PC-3 (cell line): ENCODE measurements around the gene ACVR1. TPM values are rescaled to one million over a fixed set of nuclear protein-coding genes. Genes with fewer than 3 reads are reported as not detected.
"Not testable (repeated sequence)": the region's sequence is repeated elsewhere in the genome, so short reads cannot be mapped to it uniquely, and the experiment has no call there.

Source experiments
- ATAC-seq: fragments of 200-7000 bp; cut with Tn5 transposase; 2 replicates; pipeline ENCODE4 v1.9.1; 2020; ENCODE audit warnings: mild to moderate bottlenecking, moderate library complexity
- BruUV-seq: library from RNA; stranded (reverse); fragments of 400-500 nt; replicated peaks from 2 replicates; lab custom pipeline; 2021; lab: Mats Ljungman, UMichigan
- CTCF ChIA-PET: fragments of 300-600 bp; sonication (Branson Sonifier 250); formaldehyde crosslinking; loops from one replicate; lab custom pipeline; 2022; ENCODE audit warnings: antibody characterized with exemption; lab: Charles Lee
- POLR2A ChIA-PET: fragments of 300-600 bp; sonication (Branson Sonifier 250); formaldehyde crosslinking; loops from one replicate; lab custom pipeline; 2022; ENCODE audit warnings: antibody characterized with exemption; ENCODE audit not compliant: unreplicated experiment; lab: Charles Lee
- DNase-seq: peaks from one replicate; pipeline ENCODE4 v3.0.0-alpha.2; 2015
- H2AFZ ChIP-seq: fragments of 300-600 bp; sonication (generic); 2 replicates; pipeline ENCODE4 v1.6.0; 2016; ENCODE audit warnings: antibody characterized with exemption, low read length
- H3F3A ChIP-seq: fragments of 300-600 bp; sonication (generic); one replicate; pipeline ENCODE4 v1.6.0; 2017; ENCODE audit warnings: antibody characterized with exemption, low read length, control low read depth, mild to moderate bottlenecking; ENCODE audit not compliant: unreplicated experiment
- H3K27ac ChIP-seq: fragments of 300-600 bp; sonication (generic); 2 replicates; pipeline ENCODE4 v1.5.1; 2016; ENCODE audit warnings: mild to moderate bottlenecking, low read length
- H3K27me3 ChIP-seq: fragments of 300-600 bp; sonication (generic); 2 replicates; pipeline ENCODE4 v1.6.1; 2016; ENCODE audit warnings: low read length, mixed read lengths
- H3K36me3 ChIP-seq: fragments of 300-600 bp; sonication (generic); 2 replicates; pipeline ENCODE4 v1.6.1; 2016; ENCODE audit warnings: low read depth, mixed run types, low read length, mixed read lengths
- H3K4me1 ChIP-seq: fragments of 300-600 bp; sonication (generic); 2 replicates; pipeline ENCODE4 v1.5.1; 2016; ENCODE audit warnings: low read length; ENCODE audit not compliant: insufficient read depth
- H3K4me2 ChIP-seq: fragments of 300-600 bp; sonication (generic); 2 replicates; pipeline ENCODE4 v1.6.0; 2016; ENCODE audit warnings: low read length
- H3K4me3 ChIP-seq: fragments of 300-600 bp; sonication (generic); 2 replicates; pipeline ENCODE4 v1.5.1; 2016; ENCODE audit warnings: mild to moderate bottlenecking, low read length, mixed read lengths
- H3K79me2 ChIP-seq: fragments of 300-600 bp; sonication (generic); 2 replicates; pipeline ENCODE4 v1.6.1; 2017; ENCODE audit warnings: low read length, mixed read lengths
- H3K9ac ChIP-seq: fragments of 300-600 bp; sonication (generic); 2 replicates; pipeline ENCODE4 v1.6.0; 2016; ENCODE audit warnings: mild to moderate bottlenecking, low read length
- H3K9me2 ChIP-seq: fragments of 300-600 bp; sonication (generic); replicated peaks from 2 replicates; pipeline ENCODE4 v1.6.1; 2016; ENCODE audit warnings: mixed run types, low read length, mixed read lengths
- H3K9me3 ChIP-seq: fragments of 300-600 bp; sonication (generic); 2 replicates; pipeline ENCODE4 v1.6.1; 2016; ENCODE audit warnings: low read length, mixed read lengths
- H4K20me1 ChIP-seq: fragments of 300-600 bp; sonication (generic); 2 replicates; pipeline ENCODE4 v1.6.1; 2016; ENCODE audit warnings: low read length, mixed read lengths
- EZH2 ChIP-seq: fragments of 300-600 bp; sonication (generic); IDR thresholded peaks from one replicate; pipeline ENCODE4 v1.6.1; 2017; ENCODE audit warnings: antibody characterized with exemption, mild to moderate bottlenecking, low read length; ENCODE audit not compliant: unreplicated experiment
- EZH2phosphoT487 ChIP-seq: fragments of 300-600 bp; sonication (generic); IDR thresholded peaks from 2 replicates; pipeline ENCODE4 v1.6.1; 2018; ENCODE audit warnings: mild to moderate bottlenecking, antibody characterized with exemption, low read length, borderline replicate concordance
- intact Hi-C: fragments of 100-400 bp; cut with micrococcal nuclease; formaldehyde crosslinking; loops from 2 replicates; pipeline ENCODE4 v1.9.0; 2023
- total RNA-seq: library from RNA; depleted of rRNA; stranded (reverse); fragments of >200 nt; gene quantifications from 2 replicates; pipeline ENCODE4 v1.2.3, GENCODE V29; 2014
- TF ChIP-seq, protein P1 (sequence below): fragments of 300-600 bp; sonication (generic); conservative IDR thresholded peaks from 2 replicates; pipeline ENCODE4 v1.5.1; 2017; ENCODE audit warnings: antibody characterized with exemption, low read depth, mild to moderate bottlenecking, low read length

Gene ACVR1
- total RNA-seq, 1 experiment from 2014 or later = 6.7 TPM

- ATAC-seq = no peak
- intact Hi-C loops = no loop called here
Observed at GRCh38 chr2:157827377-157827776, 48.8 kb downstream of the ACVR1 start.

DNA sequence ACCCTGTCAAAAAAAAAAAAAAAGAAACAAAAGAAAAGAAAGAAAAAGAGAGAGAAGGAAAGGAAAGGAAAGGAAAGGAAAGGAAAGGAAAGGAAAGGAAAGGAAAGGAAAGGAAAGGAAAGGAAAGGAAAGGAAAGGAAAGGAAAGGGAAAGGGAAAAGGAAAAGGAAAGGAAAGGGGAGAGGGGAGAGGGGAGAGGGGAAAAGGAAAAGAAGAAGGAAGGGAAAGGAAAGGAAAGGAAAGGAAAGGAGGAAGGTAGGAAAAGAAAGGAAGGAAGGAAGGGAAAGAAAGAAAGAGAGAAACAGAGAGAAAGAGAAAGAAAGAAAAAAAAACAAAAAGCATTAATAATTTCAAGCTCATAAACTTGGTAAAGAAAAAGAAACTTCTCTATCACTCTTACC lies 49.5 kb downstream of the ACVR1 start:
- H3K9me2 ChIP-seq, H3K9ac ChIP-seq, H3K36me3 ChIP-seq, H3F3A ChIP-seq, POLR2A ChIA-PET, H3K9me3 ChIP-seq, H3K79me2 ChIP-seq, H4K20me1 ChIP-seq, DNase-seq, BruUV-seq, H2AFZ ChIP-seq, H3K27me3 ChIP-seq, H3K4me3 ChIP-seq, H3K4me2 ChIP-seq, ATAC-seq, intact Hi-C loops, CTCF ChIA-PET: not testable (repeated sequence)
- Histone ChIP-seq H3K27ac (peak overlapping the region; percentile 47; the same call in 1 of the 2 replicates), H3K4me1 (peaks cover 28% of the 10 kb centered on the region)

More at GRCh38 chr2:157827377-157827776, 48.8 kb downstream of the ACVR1 start:
- no peak overlapping the region for H3K27ac ChIP-seq
- H2AFZ ChIP-seq = no peak overlapping the region
- H3K4me1 ChIP-seq = peaks cover 31% of the 10 kb centered on the region
- no peaks in the 10 kb centered on the region for H3K79me2 ChIP-seq
- CTCF ChIA-PET = no interaction called here
- H3K4me2 ChIP-seq = no peak overlapping the region
- no peaks in the 10 kb centered on the region for H3K9me3 ChIP-seq
- TF ChIP-seq, protein P1, sequence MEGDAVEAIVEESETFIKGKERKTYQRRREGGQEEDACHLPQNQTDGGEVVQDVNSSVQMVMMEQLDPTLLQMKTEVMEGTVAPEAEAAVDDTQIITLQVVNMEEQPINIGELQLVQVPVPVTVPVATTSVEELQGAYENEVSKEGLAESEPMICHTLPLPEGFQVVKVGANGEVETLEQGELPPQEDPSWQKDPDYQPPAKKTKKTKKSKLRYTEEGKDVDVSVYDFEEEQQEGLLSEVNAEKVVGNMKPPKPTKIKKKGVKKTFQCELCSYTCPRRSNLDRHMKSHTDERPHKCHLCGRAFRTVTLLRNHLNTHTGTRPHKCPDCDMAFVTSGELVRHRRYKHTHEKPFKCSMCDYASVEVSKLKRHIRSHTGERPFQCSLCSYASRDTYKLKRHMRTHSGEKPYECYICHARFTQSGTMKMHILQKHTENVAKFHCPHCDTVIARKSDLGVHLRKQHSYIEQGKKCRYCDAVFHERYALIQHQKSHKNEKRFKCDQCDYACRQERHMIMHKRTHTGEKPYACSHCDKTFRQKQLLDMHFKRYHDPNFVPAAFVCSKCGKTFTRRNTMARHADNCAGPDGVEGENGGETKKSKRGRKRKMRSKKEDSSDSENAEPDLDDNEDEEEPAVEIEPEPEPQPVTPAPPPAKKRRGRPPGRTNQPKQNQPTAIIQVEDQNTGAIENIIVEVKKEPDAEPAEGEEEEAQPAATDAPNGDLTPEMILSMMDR = no peak
- TF ChIP-seq EZH2 (no peak), EZH2phosphoT487 (no peak)
- H3F3A ChIP-seq = no peaks in the 10 kb centered on the region
- no TSS peak for BruUV-seq
- H3K27me3 ChIP-seq = no peaks in the 10 kb centered on the region
- H3K9me2 ChIP-seq = no peaks in the 10 kb centered on the region
- POLR2A ChIA-PET = no interaction called here
- DNase-seq = no peak
- no peaks in the 10 kb centered on the region for H3K36me3 ChIP-seq
- H3K9ac ChIP-seq = no peak overlapping the region
- no peak overlapping the region for H3K4me3 ChIP-seq
- H4K20me1 ChIP-seq = no peaks in the 10 kb centered on the region

GRCh38 chr2:157825885-157826284 lies 50.2 kb downstream of the ACVR1 start:
- no peak for TF ChIP-seq EZH2phosphoT487
- no peak for TF ChIP-seq EZH2
- TF ChIP-seq, protein P1 = no peak
- no peaks in the 10 kb centered on the region for H4K20me1 ChIP-seq
- CTCF ChIA-PET = interaction anchor here (0.6 kb wide), 1 partner anchor 45 kb away, joined by 11 read pairs; no protein-coding TSS in a partner anchor
- peak overlapping the region; percentile 44; the same call in 1 of the 2 replicates for H3K4me2 ChIP-seq
- H3K27me3 ChIP-seq = no peaks in the 10 kb centered on the region
- H3K36me3 ChIP-seq = no peaks in the 10 kb centered on the region
- DNase-seq = peak; percentile 78
- H3K27ac ChIP-seq = peak overlapping the region; percentile 47
- no peaks in the 10 kb centered on the region for H3K9me3 ChIP-seq
- no TSS peak for BruUV-seq
- no peaks in the 10 kb centered on the region for H3K79me2 ChIP-seq
- intact Hi-C loops = no loop called here
- H3K4me3 ChIP-seq = no peak overlapping the region
- no peaks in the 10 kb centered on the region for H3F3A ChIP-seq
- H3K4me1 ChIP-seq = peaks cover 20% of the 10 kb centered on the region
- H3K9ac ChIP-seq = no peak overlapping the region
- ATAC-seq = peak; percentile 63
- no peaks in the 10 kb centered on the region for H3K9me2 ChIP-seq
- POLR2A ChIA-PET = interaction anchor here (0.6 kb wide), 1 partner anchor 51 kb away, joined by 3 read pairs; no protein-coding TSS in a partner anchor
- no peak overlapping the region for H2AFZ ChIP-seq
